HG03469 (cell line): ENCODE data around the gene MYBBP1A.

Source experiments
- ATAC-seq: cut with Tn5 transposase; IDR thresholded peaks from one replicate; pipeline ENCODE4 v1.9.1; 2021; ENCODE audit warnings: mild to moderate bottlenecking, moderate library complexity, moderate number of reproducible peaks; ENCODE audit not compliant: unreplicated experiment

The MYBBP1A gene

DNA sequence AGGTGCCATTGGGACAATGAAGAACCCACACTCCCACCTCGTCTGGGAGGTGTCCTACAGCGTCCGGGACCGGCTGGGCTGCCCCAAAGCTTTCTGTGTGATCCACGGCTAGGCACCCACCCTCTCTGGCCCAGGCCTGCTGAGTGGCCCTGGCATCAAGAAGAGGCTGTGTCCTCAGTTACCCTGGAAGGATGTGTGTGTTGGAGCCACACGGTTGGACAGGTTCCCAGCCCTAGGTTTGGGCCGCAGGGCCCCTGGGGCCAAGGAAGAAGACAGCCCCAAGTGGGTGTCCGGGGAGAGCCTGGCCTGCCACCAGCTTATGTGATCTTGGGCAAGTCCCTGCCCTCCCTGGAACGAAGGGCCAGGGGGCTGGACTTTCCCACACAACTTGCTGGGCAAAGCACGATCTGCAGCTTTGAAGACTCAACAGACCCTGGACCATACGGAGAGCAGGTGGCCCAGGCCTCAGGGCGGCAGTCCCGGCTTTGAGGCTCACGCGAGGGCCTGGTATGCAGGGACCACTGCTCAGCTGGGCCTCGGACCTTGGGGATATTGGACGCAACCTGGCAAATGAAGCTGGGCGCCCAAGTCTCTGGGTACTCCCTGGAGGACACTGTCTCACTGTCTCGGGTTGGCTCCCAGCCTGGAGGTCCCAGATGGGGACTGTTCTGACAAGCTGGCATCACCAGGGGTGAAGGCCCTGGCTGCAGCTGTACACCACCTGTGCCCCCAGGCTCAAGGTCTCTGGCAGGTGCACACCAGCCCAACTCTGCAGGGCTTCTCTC is 17.5 kb downstream of the MYBBP1A start:
- ATAC-seq = no peak

DNA sequence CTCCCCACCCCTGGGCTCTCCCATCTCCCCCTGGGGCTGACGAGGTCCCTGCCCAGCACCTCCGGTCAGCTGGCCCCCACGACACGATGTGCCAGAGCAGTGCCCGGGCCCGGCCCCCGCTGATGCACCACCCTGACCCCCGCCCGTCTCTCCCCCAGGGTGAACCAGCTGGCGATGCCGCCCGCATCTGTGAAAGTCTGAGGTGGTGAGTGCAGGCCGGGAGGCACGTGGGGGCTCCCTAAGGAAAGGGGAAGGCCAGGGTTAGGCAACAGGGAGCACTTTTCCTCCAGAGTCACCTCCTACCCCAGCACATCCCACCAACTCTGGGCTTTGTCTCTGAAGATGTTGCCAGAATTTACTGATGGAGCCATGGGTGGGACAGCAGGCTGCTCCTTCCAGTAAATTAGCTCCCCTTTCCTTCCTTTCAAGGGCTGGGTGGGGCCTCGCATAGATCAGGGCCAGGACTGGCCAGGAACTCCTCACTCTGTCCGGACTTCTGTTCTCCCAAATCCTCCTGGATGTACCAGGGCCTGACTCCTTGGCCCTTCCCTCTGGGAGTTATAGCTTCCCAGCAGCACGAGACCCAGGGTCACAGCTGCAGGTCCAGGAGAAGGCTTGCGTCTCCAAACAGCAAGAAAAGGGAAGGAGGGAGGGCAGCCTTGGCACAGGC is 18.3 kb downstream of the MYBBP1A start:
- ATAC-seq = no peak

GRCh38 chr17:4536259-4536741 is 18.9 kb downstream of the MYBBP1A start:
- ATAC-seq = no peak

DNA sequence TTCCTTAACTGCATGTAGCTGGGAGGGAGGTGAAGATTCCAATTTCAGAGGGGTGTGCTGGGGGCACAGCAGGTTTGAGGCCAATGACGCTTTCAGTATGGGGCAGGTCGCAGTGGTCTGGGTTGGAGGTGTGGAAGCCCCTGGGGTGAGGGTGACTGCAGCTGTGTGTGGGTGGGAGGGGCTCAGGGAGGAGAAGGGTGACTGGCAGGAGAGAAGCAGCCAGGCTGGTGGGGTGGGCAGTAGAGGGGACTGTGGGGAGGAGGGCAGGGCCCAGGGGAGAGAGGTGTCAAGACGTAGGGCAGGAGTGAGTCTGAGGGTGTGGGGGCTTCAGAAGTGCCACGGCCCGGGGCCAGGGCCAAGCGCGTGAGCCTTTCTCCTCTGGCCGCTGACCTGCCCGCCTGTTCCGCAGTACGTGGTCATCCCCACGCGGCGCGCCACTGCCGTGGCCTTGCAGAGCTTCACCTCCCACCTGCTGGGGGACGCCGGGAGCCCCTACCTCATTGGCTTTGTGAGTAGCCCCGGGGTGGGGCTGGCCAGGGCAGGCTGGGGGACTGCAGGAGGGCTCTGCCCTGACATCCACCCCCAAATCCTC is 19.4 kb downstream of the MYBBP1A start:
- ATAC-seq = no peak

DNA sequence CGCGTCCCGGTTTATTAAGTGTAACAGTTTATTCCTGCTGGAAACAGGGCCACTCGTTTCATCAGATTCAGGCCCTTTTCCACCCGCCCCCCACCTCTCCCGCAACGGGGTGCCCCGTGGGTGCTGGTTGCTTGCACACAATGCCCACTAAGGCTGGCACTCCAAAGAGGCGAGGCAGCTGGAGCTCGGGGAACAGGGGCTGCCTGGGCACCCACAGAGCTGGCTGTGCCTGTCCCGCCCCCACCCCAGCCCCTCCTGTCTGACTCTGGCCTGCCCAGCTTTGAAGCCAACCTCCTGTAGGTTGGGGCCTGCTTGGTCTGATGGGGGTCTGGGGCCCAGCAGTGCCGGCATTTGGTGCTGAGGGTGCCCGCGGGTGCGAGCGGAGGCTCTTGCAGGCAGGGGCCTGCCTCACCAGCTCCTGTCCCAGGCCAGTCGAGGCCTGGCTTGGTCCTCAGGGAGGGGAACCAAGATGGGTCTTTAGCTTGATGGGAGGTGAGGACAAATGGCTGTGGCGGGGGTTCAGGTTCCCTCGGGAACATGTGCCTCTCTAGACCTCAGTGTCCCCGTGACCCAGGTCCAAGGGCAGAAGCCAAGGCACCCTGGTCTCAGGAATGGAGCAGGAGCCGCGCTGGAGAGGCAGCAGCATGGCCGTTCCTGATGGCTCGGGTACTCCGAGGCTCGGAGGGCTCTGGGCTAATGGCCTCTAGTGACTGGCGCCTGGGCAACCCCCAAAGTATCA is 20.1 kb downstream of the MYBBP1A start:
- no peak for ATAC-seq

- no peak for ATAC-seq
These were observed 20.7 kb downstream of the MYBBP1A start for GRCh38 chr17:4534515-4534914.

DNA sequence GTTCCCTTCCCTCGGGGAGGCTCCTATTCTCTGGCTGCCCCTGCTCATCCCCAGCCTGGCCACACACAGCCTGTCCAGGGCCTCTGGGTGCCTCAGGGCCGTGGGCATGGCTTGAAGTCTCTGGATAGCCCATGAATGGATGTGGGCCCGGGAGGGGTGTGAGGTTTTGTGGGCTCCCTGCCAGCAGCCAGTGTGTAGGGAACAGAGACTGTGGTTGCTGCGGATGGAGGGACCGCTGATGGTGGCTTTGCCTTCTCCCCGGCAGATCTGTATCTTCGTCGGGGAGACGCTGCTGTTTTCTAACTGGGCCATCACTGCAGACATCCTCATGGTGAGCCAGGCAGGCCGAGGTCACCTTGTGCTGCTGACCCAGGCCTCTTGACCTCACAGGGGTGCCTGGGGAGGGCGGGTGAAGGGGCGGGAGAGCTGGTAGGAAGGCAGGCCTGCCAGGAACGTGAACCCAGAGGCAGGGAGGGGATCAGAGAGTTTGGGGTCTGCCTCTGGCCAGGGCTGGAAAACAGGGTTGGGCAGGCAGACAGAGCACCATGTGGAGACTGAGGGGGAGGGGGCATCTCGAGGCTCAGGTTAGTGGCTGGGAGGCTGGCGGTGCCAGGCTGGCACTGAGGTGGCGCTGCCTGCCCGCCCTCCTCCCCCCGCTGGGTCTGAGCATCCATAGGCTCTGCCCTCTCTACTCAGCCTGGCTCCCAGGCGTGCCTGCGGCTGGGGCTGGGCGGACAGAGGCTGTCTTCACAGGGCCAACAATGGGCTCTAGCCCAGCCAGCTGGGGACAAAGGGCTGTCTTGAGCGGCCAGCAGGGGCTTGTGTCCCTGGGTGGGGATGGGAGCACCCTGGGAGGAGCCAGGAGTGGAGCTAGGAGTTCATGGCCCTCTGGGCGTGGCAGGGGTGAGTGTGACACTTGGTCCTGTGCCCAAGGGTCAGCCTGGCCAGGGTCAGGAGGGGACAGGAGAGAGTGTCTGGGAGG is 21.4 kb downstream of the MYBBP1A start:
- no peak for ATAC-seq

DNA sequence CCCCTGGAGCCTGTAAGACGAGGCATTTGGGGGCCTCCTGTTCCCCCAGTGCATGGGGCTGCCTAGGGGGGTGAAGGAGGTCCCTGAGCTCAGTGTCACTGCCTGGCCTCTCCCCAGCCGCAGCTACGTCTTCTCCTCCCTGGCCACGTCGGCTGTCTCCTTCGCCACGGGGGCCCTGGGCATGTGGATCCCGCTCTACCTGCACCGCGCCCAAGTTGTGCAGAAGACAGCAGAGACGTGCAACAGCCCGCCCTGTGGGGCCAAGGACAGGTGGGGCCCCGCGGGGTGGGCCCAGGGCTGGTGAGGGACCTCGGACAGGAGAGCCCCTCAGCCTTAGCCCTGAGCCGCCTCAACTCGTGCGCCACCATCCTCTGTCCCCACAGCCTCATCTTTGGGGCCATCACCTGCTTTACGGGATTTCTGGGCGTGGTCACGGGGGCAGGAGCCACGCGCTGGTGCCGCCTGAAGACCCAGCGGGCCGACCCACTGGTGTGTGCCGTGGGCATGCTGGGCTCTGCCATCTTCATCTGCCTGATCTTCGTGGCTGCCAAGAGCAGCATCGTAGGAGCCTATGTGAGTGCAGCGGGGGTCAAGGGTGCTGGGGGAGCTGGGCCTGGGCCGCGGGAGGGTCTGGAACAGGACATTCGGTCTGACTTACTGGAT is 22.2 kb downstream of the MYBBP1A start:
- ATAC-seq = no peak

DNA sequence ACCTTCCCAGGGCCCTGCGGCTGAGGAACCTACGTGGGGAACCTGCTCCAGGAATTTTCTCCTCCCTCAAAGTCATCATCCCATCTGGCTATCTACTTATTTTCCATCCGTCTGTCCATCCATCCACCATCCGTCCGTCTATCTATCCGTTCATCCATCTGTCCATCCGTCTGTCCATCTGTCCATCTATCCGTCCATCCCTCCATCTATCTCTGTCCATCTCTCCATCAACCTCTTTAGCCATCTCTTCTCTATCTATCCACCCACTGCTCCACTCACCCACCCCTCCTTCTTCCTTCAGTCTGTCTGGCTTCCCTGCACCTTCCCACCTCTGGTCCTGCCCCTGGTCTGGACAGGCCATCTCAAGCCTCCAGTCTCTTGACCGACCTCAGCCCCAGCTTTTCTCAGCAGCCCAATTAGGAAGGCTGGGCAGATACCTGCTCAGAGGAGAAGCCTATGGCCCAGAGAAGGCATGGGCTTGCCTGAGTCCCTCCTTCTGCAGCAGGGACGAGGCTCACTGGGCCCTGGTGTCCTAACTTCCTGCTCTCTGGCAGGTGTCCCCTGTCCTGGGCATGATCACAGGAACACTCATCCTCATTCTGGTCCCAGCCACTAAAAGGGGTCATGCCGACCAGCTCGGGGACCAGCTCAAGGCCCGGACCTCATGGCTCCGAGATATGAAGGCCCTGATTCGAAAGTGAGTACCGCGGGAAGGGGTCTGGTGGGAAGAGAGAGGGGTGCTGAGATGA is 23.0 kb downstream of the MYBBP1A start:
- no peak for ATAC-seq

GRCh38 chr17:4530799-4531730 is 24.1 kb downstream of the MYBBP1A start:
- no peak for ATAC-seq

DNA sequence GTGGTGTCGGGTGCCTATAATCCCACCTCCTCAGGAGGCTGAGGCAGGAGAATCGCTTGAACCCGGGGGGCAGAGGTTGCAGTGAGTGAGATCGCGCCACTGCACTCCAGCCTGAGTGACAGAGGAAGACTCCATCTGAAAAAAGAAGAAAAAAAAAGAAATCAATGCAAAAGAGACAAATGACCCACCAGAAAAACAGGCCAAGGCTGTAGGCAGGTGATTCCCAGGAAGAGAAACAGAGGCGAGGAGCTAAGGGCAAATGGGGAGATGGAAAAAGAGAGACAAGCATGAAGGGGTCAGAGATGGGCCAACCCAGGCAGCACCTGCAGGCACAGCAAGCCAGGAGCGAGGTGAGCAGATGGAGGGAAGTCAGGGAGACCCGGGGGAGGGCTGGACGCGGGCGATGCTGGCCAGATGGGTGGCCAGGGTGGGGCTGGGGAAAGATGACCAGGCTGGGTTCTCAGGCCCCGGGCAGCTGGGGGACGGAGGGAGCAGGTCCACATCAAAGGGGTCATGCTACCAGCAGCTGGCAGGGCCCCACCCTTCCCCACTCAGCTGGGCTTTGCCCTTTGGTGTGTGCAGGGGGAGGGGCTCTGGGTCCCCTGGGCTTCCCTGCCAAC is 25.5 kb downstream of the MYBBP1A start:
- ATAC-seq = no peak

DNA sequence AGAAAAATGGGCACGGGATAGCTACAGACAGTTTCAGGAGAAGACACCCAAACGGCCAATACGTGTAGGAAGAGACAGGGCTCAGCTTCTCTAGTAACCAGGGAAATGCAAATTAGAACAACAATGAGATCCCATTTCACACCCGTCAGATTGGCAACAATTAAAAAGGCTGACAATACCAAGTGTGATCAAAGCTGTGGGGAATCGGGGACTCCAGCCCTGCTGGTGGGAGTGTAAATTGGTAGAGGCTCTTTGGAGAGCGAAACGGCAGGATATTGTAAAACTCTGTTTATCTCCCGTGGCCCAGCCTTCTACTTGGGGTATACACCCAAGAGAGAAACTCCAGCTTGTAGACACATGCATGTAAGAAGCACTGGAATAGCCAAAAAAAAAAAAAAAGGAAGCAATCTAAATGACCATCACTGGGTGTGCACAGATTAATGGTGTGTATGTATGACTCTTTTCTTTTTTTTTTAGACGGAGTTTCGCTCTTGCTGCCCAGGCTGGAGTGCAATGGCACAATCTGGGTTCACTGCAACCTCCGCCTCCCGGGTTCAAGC is 27.5 kb downstream of the MYBBP1A start:
- no peak for ATAC-seq

DNA sequence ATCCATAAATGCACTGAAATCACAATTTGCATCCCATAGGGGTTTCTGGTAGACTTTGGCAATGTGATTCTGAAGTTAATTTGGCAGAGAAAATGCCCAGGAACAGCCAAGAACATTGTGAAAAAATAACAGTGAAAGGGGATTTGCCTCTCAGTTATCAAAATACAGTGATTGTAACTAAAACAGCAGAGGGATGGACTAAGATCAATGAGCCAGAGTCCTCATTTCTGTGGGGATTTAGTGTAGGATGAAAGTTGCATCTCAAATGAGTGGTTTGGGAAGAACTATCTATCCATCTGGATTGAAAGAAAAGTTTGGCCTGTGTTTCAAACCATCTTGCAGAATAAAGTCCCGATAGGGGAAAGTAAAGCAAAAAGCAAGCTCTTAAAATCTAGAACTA is 28.1 kb downstream of the MYBBP1A start:
- ATAC-seq = no peak

GRCh38 chr17:4525691-4526397 is 29.3 kb downstream of the MYBBP1A start:
- ATAC-seq = no peak

GRCh38 chr17:4523946-4524345 is 31.2 kb downstream of the MYBBP1A start:
- no peak for ATAC-seq

DNA sequence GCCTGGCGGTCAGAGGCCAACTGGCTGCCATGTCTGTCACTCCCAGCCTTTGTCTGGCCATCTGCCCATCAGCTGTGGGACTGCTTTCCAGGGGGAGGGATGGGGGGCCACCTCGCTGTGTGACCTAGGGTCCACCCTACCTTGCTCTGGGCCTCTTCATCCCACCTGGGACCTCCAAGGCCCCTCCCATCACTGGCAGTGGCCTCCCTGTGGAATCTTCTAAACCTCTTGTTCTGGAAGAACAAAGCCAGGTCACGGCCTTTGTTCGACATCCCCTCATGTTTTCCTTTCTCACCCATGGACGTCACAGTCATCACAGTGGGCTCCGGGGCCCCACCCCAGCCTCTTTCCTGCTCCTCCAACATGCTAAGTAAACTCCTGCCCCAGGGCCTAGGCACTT is 32.5 kb downstream of the MYBBP1A start:
- ATAC-seq = no peak
